ENCODE measurements around the gene SIRT5.

DNA sequence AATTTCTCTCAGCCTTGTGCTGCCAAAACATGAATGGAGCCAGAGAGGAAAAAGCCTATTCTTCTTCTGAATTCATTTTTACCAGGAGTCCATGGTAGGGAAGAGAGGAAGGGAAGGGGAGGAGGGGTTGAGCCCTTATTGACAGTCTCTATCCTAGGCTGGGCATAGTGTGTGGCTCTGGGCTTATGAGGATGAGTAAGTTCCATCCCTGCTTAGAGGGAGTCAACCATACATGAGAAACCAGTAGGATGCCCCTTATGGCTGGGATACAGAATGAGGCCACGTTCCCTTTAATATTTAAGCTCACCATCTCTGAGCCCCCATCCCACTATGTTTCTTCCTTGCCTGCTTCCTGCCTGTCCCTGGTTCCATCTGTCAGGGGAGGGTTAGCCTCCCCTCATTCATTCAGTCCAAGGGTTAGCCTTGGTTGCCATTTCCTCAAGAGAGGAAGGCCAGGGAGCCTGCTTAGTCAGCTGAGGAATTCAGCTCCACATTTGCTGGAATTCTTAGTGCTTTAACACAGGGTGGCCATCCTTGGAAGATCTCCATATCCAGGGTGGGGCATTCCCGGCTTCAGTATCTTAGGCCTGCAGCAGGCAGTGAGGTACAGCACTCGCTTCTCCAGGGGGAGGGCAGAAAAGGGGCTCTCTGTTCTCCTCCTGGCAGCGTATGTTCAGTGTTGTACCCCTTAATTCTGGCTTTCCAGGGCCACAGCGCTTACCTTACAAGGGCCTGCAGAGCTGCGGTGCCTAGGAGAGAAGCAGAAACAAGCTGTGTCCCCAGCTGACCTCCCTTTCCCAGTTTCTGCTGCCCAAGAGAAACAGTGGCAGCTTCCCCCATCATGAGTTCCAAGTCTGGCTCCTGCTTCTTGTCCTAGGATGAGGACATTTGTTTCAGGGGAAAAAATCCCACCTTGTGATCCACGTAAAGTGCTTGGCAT, 12.5 kb downstream of the SIRT5 start:
- TF ChIP-seq EZH2phosphoT487 (IDR thresholded peaks at IDR 0.05; ENCODE audit: insufficient read depth, low read depth): no peak
- TF ChIP-seq EZH2 (IDR thresholded peaks at IDR 0.05; ENCODE audit: insufficient read depth, poor library complexity, severe bottlenecking): no peak

Data from GM23248 (cell line).